Vagina (tissue), 2 donors: Measurements from ENCODE around the gene APBA1. TPM values are rescaled to one million over a fixed set of nuclear protein-coding genes. Genes with fewer than 3 reads are reported as not detected.

Source experiments
- DNase-seq, 2 donors: peaks; one replicate each; pipeline ENCODE4 v3.0.0-alpha.2; 2017; ENCODE audit errors: extremely low spot score in 2 of 2
- H3K27ac ChIP-seq: fragments of 200-600 bp; sonication (generic); one replicate; pipeline ENCODE4 v1.5.1; 2019
- H3K27me3 ChIP-seq: fragments of 200-600 bp; sonication (generic); one replicate; pipeline ENCODE4 v1.5.1; 2019
- H3K36me3 ChIP-seq, 2 donors: fragments of 200-600 bp; sonication (generic); one replicate each; pipeline ENCODE4 v1.5.1; 2017 to 2019
- H3K4me1 ChIP-seq: fragments of 200-600 bp; sonication (generic); one replicate; pipeline ENCODE4 v1.5.1; 2019
- H3K4me3 ChIP-seq, 2 donors: fragments of 200-600 bp; sonication (generic); 1 replicate in 1 of 2; 2 replicates in 1 of 2; pipeline ENCODE4 v1.5.1; 2016 to 2019
- H3K9me3 ChIP-seq: fragments of 200-600 bp; sonication (generic); one replicate; pipeline ENCODE4 v1.5.1; 2019
- POLR2A ChIP-seq, 2 donors: fragments of 450-650 bp; IDR thresholded peaks; one replicate each; pipeline ENCODE4 v1.6.1; 2017; ENCODE audit warnings: antibody characterized with exemption in 2 of 2, mild to moderate bottlenecking in 2 of 2, moderate library complexity in 2 of 2
- POLR2AphosphoS5 ChIP-seq, 2 donors: sonication (generic); formaldehyde crosslinking; IDR thresholded peaks; one replicate each; pipeline ENCODE4 v1.9.0; 2017; ENCODE audit warnings: antibody characterized with exemption in 2 of 2, mild to moderate bottlenecking in 2 of 2, low read depth in 1 of 2; ENCODE audit not compliant: insufficient read depth in 1 of 2
- intact Hi-C: fragments of 100-400 bp; cut with DNase I; formaldehyde crosslinking; loops from one replicate; pipeline ENCODE4 v1.15.1; 2023
- total RNA-seq: library from RNA; depleted of rRNA; stranded (reverse); fragments of >200 nt; gene quantifications from one replicate; pipeline ENCODE4 v1.2.3, GENCODE V29; 2016
- TF ChIP-seq, protein P1 (sequence below), 3 experiments: fragments of 450-650 bp in 2 of 3; fragments of 200-600 bp in 1 of 3; sonication (generic) in 1 of 3; IDR thresholded peaks; one replicate each; pipeline ENCODE4 v1.5.1; 2017 to 2019; ENCODE audit warnings: antibody characterized with exemption in 3 of 3, mild to moderate bottlenecking in 2 of 3, moderate library complexity in 2 of 3

Gene APBA1
- total RNA-seq, 1 donor from 2014 or later = 13.3 TPM

GRCh38 chr9:69578026-69578425, 94.1 kb downstream of the APBA1 start:
- intact Hi-C loops = no loop called here
- Histone ChIP-seq H3K27me3 (no peaks in the 10 kb centered on the region), H3K27ac (no peak overlapping the region), H3K9me3 (no peaks in the 10 kb centered on the region), H3K4me1 (no peaks in the 10 kb centered on the region), H3K36me3 (no peaks in the 10 kb centered on the region), H3K4me3 (no peak overlapping the region)
- DNase-seq = no peak
- TF ChIP-seq POLR2A (IDR thresholded peaks at IDR 0.05) (no peak), POLR2AphosphoS5 (IDR thresholded peaks at IDR 0.05; ENCODE audit: insufficient read depth in 1 of 2, low read depth in 1 of 2) (no peak)
- TF ChIP-seq, protein P1, sequence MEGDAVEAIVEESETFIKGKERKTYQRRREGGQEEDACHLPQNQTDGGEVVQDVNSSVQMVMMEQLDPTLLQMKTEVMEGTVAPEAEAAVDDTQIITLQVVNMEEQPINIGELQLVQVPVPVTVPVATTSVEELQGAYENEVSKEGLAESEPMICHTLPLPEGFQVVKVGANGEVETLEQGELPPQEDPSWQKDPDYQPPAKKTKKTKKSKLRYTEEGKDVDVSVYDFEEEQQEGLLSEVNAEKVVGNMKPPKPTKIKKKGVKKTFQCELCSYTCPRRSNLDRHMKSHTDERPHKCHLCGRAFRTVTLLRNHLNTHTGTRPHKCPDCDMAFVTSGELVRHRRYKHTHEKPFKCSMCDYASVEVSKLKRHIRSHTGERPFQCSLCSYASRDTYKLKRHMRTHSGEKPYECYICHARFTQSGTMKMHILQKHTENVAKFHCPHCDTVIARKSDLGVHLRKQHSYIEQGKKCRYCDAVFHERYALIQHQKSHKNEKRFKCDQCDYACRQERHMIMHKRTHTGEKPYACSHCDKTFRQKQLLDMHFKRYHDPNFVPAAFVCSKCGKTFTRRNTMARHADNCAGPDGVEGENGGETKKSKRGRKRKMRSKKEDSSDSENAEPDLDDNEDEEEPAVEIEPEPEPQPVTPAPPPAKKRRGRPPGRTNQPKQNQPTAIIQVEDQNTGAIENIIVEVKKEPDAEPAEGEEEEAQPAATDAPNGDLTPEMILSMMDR (IDR thresholded peaks at IDR 0.05) = no peak

DNA sequence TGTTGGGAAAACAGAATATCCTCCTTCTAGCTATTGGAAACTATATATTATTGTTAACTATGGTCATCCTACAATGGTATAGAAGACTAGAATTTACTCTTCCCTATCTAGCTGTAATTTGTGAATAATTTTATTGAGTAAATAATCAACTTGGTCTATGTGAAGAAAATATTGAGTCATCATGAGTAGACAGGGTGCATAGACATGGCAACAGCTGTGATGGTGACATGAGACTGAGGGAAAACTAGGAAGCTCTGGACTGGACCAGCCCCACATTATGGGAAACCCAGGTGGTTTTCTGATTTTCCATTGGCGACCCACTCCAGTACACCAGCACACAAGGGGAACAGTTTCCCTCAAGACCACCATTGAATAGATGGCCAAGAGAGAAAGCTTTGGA, 95.0 kb downstream of the APBA1 start:
- TF ChIP-seq POLR2A (IDR thresholded peaks at IDR 0.05) (no peak), POLR2AphosphoS5 (IDR thresholded peaks at IDR 0.05; ENCODE audit: insufficient read depth in 1 of 2, low read depth in 1 of 2) (no peak)
- TF ChIP-seq, protein P1 (IDR thresholded peaks at IDR 0.05) = no peak
- Histone ChIP-seq H3K4me3 (no peak overlapping the region), H3K36me3 (no peaks in the 10 kb centered on the region), H3K27ac (no peak overlapping the region), H3K27me3 (no peaks in the 10 kb centered on the region), H3K9me3 (no peaks in the 10 kb centered on the region), H3K4me1 (no peaks in the 10 kb centered on the region)
- DNase-seq = no peak
- intact Hi-C loops = no loop called here

GRCh38 chr9:69574057-69574456, 98.1 kb downstream of the APBA1 start:
- TF ChIP-seq, protein P1 (IDR thresholded peaks at IDR 0.05) = no peak
- TF ChIP-seq POLR2AphosphoS5 (IDR thresholded peaks at IDR 0.05; ENCODE audit: insufficient read depth in 1 of 2, low read depth in 1 of 2) (no peak), POLR2A (IDR thresholded peaks at IDR 0.05) (no peak)
- DNase-seq = no peak
- Histone ChIP-seq H3K27ac (no peak overlapping the region), H3K9me3 (no peaks in the 10 kb centered on the region), H3K4me3 (no peak overlapping the region), H3K36me3 (no peaks in the 10 kb centered on the region), H3K4me1 (peaks cover 14% of the 10 kb centered on the region), H3K27me3 (no peaks in the 10 kb centered on the region)
- intact Hi-C loops = no loop called here

- Histone ChIP-seq H3K27me3 (no peaks in the 10 kb centered on the region), H3K36me3 (no peaks in the 10 kb centered on the region), H3K27ac (no peak overlapping the region), H3K9me3 (no peaks in the 10 kb centered on the region), H3K4me3 (no peak overlapping the region), H3K4me1 (peaks cover 15% of the 10 kb centered on the region)
- intact Hi-C loops = no loop called here
- TF ChIP-seq, protein P1 (IDR thresholded peaks at IDR 0.05) = no peak
- TF ChIP-seq POLR2A (IDR thresholded peaks at IDR 0.05) = no peak
- no peak for TF ChIP-seq POLR2AphosphoS5 (IDR thresholded peaks at IDR 0.05; ENCODE audit: insufficient read depth in 1 of 2, low read depth in 1 of 2)
- no peak for DNase-seq
Observed at GRCh38 chr9:69573651-69574050, 98.5 kb downstream of the APBA1 start.

DNA sequence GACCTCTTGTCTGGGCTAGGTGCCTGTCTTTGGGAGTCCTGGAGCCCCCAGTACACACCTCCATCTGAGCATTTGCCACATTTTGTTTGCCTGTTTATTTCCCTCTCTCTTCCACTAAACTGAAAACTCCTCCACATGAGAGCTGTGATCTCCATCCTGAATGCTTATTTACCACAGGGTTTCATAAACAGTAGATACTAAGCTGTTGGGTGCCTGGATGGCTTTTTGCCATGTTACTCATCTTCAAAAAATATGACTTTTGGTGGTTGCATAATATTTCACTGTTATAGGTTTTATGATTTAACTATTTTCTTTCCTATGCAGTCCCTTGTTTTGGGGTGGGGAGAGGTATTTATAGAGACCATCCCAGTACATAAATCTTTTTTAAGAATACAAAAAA, 99.6 kb downstream of the APBA1 start:
- TF ChIP-seq POLR2A (IDR thresholded peaks at IDR 0.05) (no peak), POLR2AphosphoS5 (IDR thresholded peaks at IDR 0.05; ENCODE audit: insufficient read depth in 1 of 2, low read depth in 1 of 2) (no peak)
- TF ChIP-seq, protein P1 (IDR thresholded peaks at IDR 0.05) = no peak
- Histone ChIP-seq H3K9me3 (no peaks in the 10 kb centered on the region), H3K27me3 (no peaks in the 10 kb centered on the region), H3K27ac (no peak overlapping the region), H3K4me3 (no peak overlapping the region), H3K4me1 (peaks cover 15% of the 10 kb centered on the region), H3K36me3 (no peaks in the 10 kb centered on the region)
- intact Hi-C loops = no loop called here
- no peak for DNase-seq
